Loucy (cell line): ENCODE results near the gene BLOC1S6.

Experiments used
- CTCF ChIP-seq: fragments of 200-600 bp; sonication (generic); conservative IDR thresholded peaks from 2 replicates; pipeline ENCODE4 v1.5.1; 2014; ENCODE audit warnings: mild to moderate bottlenecking, antibody characterized with exemption, low read length
- EZH2phosphoT487 ChIP-seq: fragments of 200-600 bp; IDR thresholded peaks from 2 replicates; pipeline ENCODE4 v1.6.1; 2018; ENCODE audit warnings: antibody characterized with exemption, mild to moderate bottlenecking, moderate library complexity, borderline replicate concordance

GRCh38 chr15:45573961-45574629 lies 13.1 kb upstream of the BLOC1S6 start:
- TF ChIP-seq CTCF, result peak; percentile 33
- no peak for TF ChIP-seq EZH2phosphoT487
